ENCODE data around the gene AURKAIP1.

The AURKAIP1 gene

DNA sequence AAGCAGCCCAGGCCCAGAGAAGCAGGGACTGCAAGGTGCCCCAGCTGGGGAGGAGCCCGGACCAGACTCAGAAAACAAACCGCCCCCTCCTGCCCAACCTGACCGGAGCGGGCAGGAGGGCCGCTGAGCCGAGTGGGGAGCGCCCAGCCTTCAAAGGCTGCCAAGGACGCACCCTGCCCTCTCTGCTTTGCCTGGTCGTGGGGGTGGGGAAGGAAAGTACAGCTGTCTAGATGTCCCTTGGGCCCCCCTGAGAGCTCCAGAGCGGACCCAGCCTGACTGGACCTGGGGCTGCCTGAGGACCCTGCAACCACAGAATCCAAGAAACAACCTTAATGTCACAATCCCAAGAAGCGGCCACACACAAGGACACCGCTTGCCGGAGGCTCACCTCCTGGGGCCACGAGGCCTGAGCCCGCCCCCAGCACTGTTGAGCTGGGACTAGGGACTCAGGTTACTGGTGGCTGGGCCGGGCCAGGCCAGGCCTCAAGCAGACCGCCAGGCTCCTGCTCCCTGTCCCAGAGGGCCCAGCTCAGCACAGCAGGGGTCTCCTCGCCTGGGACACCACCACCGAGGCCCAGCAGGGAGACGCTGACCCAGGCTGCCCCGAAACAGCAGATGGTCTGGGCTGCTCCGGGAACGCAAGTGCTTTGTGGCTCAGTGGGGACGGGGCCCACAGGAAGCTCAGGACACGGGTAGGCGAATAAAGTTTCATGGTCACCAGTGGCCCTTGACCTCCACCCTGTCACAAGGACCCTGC is 27.2 kb downstream of the AURKAIP1 start:
- DNase-seq (ENCODE audit: low spot score), result peak; percentile 92

DNA sequence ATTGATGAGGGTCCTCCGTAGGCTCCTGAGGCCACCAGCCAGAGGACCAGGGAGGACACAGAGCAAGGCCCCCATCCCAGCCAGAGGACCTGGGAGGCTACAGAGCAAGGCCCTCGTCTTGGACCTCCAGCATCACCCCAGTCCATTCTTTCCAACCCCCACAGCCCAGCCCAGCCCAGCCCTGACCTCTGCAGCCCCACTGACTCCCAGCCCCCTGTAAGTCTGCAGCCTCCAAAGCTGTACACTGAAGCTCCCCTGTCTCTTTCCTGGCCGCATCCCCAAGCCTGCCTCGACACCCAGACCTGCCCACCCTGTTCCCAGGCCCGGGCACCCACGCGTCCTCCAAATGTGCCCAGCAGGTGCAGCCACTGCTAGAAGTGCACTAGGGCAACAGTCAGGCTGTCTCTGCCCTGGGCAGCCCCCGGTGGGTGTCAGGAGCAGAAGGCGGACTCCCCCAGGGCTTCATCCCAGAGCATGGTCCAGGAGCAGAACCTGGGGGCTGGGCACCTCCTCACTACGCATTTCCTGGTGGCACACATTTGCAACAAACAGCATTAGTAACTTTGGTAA is 27.9 kb downstream of the AURKAIP1 start:
- no peak for DNase-seq (ENCODE audit: low spot score)

DNA sequence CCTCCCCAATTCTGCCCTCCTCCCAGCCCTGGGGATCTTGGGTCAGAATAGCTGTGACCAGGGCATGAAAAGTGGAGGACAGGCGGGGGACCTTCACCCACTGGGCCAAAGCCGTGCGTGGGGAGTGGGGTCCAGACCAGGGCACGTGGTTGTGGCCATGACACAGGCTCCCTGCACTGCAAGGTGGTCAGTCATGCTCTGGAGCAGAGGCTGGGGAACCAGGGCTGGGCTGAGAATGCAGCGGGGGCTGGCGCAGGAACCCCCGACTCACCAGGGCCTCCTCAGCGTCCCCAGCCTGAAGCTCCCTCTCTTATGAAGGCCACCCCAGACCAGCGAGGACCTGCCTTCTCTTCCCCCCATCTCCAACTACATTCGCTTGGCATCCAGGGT is 28.5 kb downstream of the AURKAIP1 start:
- DNase-seq (ENCODE audit: low spot score), result no peak

DNA sequence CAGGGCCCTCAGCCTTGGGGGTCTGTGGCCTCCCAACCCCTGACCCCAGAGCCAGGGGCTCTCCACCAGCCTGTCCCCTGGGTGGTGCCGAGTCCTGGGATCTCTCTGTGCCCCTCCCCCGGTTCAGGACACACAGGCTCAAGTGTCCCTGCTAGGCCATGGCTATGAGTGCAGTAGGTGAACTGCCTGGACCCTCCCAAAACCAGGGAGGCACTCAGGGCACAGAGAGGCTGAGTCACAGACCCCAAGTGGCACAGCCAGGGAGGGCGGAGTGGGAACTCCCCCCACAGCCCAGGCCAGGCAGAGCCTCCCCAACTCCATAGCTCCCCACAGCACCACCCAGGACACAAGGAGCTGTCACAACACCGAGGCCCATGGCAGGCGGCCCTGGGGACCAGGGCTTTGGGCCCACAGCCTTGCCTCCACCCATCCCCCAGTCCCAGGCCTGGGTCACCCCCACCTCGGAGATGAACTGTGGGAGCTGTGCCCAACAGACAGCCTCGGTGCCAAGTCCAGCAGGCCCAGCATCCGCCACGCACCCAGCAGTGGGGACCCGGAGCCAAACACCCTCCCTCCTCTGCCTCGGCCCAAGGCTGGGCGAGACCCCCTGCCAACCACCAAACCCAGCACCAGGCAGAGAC is 29.0 kb downstream of the AURKAIP1 start:
- no peak for DNase-seq (ENCODE audit: low spot score)

DNA sequence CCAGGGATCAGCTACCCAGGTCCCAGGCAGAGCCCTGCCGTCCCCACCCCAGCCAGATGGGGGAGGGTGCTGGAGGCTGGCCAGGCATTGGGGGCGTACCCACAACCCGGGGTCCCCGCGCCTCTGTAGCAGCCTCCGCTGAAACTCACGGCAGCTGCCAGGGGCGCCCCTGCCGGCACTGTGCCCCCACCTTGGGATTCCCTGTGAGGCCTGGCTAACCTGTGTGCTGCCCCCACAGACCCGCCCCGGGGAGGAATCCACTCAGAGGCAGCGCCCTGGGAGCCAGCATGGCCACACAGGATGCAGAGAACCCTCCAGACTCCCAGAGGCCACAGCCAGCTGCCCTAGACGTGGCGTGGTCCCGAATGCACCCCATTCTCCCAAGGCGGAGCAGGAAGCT is 29.6 kb downstream of the AURKAIP1 start:
- DNase-seq (ENCODE audit: low spot score), result no peak

DNA sequence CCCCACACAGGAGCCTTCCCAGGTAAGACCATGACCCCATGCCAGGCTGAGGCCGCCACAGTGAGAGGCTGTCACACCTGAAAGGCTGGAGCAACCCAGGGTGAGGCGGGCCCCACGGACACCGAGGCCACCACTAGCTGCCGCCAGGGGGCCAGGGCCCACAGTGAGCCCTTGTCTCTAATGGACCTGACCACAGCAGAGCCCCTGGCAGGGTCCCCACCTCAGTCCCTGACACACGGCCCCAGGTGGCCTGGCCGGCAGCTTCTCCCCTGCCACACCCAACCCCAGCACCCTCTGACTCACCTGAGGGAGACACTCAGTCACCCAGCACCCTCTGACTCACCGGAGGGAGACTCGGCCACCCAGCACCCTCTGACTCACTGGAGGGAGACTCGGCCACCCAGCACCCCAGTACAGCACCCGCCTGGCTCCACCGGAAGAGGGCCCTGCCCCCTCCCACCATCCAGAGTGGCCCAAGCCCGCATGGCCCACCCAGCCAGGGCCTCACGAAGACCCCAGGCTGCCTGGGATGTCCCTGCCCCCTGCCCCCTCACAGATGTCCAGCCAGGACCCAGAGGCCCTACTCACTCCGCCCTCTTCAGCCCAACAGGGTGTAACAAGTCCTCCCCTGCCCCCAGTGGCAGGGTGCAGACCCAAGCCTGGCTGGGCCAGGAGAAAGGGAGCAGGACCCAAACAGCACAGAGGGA is 30.2 kb downstream of the AURKAIP1 start:
- peak; percentile 96 for DNase-seq (ENCODE audit: low spot score)

DNA sequence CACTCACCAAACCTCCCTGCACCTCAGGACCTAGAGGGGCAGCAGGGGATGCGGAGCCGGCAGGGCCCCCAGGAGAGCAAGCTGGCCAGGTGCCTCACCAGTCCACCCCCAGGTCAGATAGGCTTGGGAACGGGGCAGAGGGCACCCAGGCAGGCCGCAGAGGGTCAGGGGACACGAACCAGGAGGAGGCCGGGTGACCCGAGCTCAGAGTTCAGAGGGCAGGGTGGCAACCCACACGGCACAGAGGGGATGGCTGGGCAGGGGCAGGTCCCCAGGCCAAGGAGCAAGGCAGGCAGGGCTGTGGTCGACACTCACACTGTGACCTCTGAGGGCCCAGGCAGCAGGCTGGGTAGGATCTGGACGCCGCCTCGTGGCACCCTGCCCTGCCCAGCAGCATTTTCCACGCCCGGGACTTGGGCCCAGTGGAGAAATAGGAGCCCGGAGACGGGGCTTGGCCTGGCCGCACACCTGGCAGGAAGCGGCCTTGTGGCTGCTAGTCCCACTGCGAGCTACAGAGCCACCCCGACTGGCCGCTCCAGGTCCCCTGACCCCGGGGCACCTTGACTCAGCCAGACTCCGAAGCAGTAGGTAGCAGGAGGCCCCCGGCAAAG is 31.1 kb downstream of the AURKAIP1 start:
- no peak for DNase-seq (ENCODE audit: low spot score)

DNA sequence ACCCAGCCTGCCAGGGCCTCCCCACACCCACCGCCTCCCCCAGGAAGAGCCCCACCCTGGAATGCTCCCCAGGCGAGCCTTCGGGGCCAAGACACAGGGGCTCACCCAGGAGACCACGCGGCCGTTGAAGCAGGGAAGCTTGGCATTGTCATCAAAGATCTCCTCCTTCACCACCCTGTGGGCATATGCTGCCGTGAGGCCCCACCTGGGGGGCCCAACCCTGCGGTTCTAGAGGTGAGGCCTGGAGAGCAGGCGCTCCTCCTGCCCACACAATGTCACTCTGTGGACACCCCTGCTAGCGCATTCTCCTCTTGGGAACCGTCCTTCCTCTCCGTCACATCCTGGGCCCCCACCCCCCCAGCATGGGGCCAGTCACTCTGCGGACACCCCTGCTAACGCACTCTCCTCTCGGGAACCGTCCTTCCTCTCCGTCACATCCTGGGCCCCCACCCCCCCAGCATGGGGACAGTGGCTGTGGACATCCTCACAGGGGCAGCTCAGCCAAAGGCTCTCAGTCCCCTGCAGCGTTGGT is 32.4 kb downstream of the AURKAIP1 start:
- DNase-seq (ENCODE audit: low spot score), result no peak

DNA sequence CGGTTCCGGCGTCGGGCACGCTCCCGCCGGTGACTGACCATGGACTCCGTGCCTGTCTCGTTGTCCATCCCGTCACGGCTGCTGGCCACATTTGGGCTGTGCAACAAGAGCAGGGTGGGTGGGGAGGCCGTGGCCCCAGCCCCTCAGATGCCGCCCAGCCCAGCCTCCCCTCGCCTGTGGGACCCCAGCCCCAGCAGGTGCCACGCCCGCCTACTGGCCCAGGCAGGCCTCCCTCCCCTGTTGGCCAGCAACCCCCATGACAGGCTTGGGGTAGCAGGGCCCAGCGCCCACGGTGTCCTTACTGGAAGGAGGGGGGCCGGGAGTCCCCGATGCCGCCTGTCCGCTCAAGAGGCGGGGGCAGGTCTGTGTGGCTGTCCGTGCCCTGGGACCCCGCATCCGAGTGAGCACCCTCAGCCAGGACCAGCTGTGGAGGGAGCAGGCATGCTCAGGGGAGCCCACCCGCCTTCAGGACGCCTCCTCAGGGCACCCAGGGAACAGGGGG is 32.9 kb downstream of the AURKAIP1 start:
- DNase-seq (ENCODE audit: low spot score), result no peak

DNA sequence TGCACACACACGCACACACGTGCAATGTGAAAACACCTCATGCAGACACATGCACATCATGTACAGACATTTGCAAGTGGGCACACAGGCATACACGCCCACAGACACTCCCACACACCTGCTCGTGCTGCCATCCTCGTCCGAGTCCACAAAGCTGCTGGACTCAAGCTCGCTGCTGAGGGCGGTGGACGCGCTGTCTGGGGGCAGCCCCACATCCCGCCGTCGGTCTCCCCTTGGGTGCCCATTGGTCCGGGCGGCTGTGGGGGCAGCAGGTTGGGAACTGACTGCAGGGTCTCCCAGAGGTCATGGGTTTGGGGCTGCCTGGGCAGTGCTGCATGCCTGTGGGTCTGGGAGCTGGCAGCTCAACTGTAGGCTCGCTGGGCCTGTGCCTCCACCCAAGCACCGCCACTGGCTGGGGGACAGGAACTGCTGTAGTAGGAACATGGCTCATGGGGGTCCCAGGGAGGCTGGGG is 33.4 kb downstream of the AURKAIP1 start:
- no peak for DNase-seq (ENCODE audit: low spot score)

DNA sequence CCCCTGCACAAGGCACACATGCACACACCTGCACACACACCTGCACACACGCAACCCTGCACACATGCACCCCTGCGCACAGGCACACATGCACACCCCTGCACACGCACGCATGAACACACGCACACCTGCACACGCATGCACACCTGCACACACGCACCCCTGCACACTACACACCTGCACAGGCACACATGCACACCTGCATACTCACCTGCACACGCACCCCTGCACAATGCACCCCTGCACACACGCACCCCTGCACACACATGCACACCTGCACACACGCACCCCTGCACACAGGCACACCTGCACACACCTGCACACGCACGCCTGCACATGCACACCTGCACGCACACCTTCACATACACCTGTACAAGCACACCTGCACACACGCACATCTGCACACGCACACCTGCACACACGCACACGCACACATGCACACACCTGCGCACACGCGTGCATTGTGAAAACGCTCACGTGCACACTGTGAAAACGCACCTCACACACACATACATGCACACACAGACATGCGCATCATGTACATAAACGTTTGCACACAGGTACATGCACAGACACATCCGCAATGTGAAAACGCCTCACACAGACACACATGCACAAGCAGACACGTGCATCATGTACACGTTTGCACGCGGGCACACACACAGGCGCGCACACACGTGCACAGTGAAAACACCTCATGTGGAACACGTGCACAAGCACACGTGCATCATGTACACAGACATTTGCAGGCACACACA is 34.0 kb downstream of the AURKAIP1 start:
- no peak for DNase-seq (ENCODE audit: low spot score)

DNA sequence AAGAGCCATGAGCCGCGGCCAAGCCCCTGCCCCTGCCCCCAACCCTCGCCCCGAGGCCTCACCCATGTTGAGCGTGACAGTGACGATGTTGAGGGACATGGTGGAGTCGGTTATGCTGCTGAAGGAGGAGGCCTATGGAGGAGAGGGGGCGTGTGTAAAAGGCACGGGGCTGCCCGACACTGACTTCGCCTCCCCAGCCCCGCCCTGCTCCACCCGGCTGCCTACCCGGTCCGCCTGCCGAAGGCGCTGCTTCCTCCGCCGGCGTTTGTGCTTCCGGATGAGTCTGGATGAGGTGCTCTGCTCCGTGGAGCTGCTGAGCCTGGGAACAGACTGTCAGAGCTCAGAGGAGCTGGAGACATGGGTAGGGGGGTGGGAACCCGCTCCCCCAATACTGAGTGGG is 34.8 kb downstream of the AURKAIP1 start:
- no peak for DNase-seq (ENCODE audit: low spot score)

DNA sequence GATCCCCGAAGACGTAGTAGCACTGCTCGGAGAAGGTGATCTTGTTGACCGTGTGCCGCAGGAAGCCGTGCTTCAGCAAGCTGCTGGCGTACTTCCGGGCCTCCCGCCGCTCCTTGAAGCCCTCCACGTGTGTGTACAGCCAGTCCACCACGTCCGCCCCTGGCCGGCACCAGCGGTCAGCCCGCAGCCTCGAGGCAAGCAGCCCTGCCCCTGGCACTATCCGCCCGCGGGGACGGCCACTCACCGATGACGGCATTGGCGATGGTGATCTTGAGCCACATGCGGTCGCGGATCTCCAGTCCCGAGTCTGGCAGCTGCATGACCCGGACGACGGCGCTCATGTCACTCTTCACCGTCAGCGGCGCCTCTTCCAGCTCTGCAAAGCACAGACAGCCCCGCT is 36.7 kb downstream of the AURKAIP1 start:
- no peak for DNase-seq (ENCODE audit: low spot score)

DNA sequence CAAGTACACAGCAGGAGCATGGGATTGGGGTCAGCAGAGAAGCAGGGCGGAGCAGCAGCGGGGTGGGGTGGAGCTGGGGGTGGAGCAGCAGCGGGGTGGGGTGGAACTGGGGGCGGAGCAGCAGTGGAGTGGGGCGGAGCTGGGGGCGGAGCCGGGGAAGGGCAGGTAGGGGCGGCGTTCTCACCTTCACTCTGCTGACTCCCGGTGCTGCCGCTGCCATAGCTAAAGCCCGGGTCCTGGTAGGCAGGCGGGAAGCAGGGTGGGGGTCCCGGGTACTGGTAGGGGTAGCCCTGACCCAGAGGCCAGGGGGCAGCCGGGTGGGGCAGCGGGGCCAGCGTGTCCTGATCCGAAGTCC is 37.2 kb downstream of the AURKAIP1 start:
- peak; percentile 70 for DNase-seq (ENCODE audit: low spot score)

DNA sequence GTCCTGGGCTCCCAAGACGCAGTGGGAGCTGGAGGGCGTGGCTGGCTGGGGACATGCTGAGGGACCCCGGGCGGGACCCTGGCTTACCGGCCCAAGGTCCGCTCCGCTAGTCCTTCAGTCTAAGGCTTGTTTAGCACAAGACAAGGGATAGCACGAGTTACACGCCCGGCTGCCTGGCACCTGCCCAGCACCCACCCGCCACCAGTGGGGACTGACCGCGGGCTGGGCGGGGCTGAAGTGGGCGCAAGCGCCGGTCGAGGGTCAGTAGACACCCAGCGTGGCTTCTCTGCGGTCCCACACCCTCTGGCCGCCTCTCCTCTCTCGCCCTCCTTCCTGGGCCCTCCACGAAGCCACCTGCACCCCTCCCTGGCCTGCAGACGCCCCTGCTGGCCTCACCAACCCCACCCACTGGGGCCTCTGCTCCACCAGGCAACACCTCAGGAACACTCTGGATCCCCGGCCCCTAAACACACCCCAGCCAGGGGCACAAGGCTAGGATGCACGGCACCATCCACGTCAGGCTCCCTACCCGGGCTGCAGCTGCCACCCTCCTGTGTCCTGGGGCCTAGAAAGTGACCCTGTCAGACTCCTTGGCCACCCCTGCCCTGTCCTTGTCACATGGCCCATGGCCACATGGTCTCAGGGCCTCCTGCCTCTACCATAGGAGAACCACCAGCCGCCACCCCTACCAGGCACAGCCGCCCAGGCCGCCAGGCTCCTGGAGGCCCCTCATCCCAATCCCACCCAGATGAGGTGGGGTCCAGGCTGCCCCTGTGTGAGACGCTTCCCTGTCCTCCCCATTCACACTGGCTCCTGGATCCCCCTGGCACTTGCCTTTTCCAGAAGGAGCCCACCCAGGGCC is 37.8 kb downstream of the AURKAIP1 start:
- no peak for DNase-seq (ENCODE audit: low spot score)

DNA sequence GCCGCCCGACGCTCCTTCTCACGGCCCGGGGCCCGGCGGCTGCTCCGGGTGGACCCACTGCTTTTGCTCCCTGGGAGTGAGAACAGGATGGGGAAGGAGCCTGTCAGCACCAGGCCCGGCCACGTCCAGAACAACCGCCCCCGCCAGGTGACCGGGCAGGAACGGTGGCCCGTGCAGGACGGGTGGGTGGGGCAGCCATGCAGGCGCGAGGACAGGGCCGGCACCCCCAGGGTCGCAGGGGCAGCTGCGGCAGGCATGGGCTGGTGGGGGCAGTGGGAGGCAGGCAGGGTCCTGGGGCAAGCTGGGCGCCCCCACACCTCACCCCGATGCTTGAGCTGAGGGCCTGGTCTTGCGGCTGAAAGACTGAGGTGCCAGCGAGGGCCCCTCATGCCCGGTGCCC is 38.6 kb downstream of the AURKAIP1 start:
- no peak for DNase-seq (ENCODE audit: low spot score)

DNA sequence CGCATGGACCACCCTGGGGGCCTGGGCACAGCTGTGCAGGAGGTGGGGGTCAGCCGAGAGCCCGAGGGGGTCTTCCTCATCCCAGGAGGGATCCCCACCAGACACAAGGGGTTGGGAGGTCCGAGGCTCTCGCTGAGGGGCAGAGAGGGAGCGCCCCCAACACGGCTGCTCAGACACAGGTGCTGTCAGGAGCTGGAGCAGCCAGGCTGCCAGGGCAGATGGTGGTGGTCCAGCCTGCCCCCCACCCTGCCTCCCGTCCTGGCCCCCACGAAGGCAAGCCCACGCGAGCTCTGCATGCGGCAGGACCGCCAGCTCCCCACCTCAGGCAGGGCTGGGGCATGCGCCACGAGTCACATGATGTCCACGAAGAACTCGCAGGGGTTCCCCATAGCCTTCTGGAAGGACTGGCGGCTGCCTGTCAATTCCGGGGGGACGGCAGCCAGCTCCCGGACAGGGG is 39.2 kb downstream of the AURKAIP1 start:
- DNase-seq (ENCODE audit: low spot score), result no peak

DNA sequence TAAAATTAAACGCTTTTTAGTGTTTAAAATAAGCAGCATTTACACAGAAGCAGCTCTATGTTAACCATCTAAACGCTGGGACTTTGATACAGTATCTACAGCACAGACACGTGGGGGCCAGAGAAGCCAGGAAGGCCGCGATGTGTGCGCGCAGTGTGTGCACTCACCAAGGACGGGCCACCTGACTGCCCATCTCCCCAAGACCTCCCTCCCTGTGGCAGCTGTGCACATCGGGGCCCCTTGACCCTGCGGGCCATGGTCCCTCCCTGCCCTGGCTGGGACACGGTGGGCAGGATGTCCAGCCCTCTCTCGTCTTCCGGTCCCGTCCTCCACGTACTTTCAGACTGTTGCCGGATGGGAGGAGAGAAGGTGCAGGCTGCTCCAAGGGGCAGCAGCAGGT is 39.7 kb downstream of the AURKAIP1 start:
- no peak for DNase-seq (ENCODE audit: low spot score)

DNA sequence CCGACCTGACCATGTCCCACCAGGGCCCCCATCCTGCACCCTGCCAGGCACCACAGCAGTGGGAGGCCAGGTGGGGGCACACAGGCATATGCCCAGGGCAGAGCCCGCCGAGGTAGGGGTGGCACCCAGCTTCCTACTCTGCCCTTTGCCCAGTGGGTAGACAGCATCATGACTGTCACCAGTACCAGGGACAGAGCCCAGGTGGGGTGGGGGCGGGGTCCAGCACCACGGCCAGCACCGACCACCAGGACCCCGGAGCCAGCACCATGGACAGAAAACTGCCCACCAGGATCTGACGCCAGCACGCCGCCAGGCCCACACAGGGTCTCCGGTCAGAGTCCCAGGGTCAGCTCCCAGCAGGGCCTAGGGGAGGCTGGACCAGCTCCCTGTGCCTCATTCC is 40.2 kb downstream of the AURKAIP1 start:
- DNase-seq (ENCODE audit: low spot score), result no peak

DNA sequence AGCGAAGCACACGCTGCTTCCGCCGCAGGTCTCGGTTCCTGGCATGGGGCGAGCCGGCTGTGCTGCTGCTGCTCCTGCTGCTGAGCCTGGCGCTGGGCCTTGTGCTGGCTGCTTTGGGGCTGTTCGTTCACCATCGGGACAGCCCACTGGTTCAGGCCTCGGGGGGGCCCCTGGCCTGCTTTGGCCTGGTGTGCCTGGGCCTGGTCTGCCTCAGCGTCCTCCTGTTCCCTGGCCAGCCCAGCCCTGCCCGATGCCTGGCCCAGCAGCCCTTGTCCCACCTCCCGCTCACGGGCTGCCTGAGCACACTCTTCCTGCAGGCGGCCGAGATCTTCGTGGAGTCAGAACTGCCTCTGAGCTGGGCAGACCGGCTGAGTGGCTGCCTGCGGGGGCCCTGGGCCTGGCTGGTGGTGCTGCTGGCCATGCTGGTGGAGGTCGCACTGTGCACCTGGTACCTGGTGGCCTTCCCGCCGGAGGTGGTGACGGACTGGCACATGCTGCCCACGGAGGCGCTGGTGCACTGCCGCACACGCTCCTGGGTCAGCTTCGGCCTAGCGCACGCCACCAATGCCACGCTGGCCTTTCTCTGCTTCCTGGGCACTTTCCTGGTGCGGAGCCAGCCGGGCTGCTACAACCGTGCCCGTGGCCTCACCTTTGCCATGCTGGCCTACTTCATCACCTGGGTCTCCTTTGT is 41.3 kb downstream of the AURKAIP1 start:
- DNase-seq (ENCODE audit: low spot score), result no peak
